HEK293T (cell line): ENCODE measurements around the gene NRG2.
A peak's percentile ranks its signal among the peaks of the same experiment; 100 is the strongest.

Source experiments
- CTCF ChIA-PET: fragments of 350-600 bp; formaldehyde crosslinking; extraction: SDS; loops from one replicate; lab custom pipeline; 2021; ENCODE audit warnings: antibody characterized with exemption, inconsistent platforms; lab: Yijun Ruan, JAX
- POLR2A ChIA-PET: fragments of 350-600 bp; formaldehyde crosslinking; extraction: SDS; loops from one replicate; lab custom pipeline; 2020; ENCODE audit warnings: antibody characterized with exemption, inconsistent platforms; lab: Yijun Ruan, JAX
- DNase-seq: peaks from one replicate; pipeline ENCODE4 v3.0.0; 2012; ENCODE audit warnings: mixed read lengths; ENCODE audit errors: extremely low spot score
- ARNT ChIP-seq: fragments of 450-650 bp; IDR thresholded peaks from 2 replicates; pipeline ENCODE4 v1.6.1; 2017; ENCODE audit warnings: mild to moderate bottlenecking
- BHLHE40 ChIP-seq: fragments of 450-650 bp; IDR thresholded peaks from 2 replicates; pipeline ENCODE4 v1.6.1; 2016; ENCODE audit warnings: mild to moderate bottlenecking, moderate library complexity, borderline replicate concordance
- CTBP1 ChIP-seq: fragments of 450-650 bp; IDR thresholded peaks from 2 replicates; pipeline ENCODE4 v1.6.1; 2016; ENCODE audit warnings: borderline replicate concordance
- ELF4 ChIP-seq: fragments of 450-650 bp; IDR thresholded peaks from 2 replicates; pipeline ENCODE4 v1.6.1; 2017; ENCODE audit warnings: antibody characterized with exemption
- FOXA1 ChIP-seq: fragments of 450-650 bp; IDR thresholded peaks from 2 replicates; pipeline ENCODE4 v1.6.1; 2016; ENCODE audit warnings: mild to moderate bottlenecking
- FOXK2 ChIP-seq: fragments of 450-650 bp; IDR thresholded peaks from 2 replicates; pipeline ENCODE4 v1.6.1; 2016; ENCODE audit warnings: mild to moderate bottlenecking
- FOXM1 ChIP-seq: fragments of 450-650 bp; IDR thresholded peaks from 2 replicates; pipeline ENCODE4 v1.6.1; 2017; ENCODE audit warnings: mild to moderate bottlenecking, borderline replicate concordance
- HDGF ChIP-seq: fragments of 450-650 bp; IDR thresholded peaks from 2 replicates; pipeline ENCODE4 v1.6.1; 2017; ENCODE audit warnings: antibody characterized with exemption, borderline replicate concordance
- L3MBTL2 ChIP-seq: fragments of 450-650 bp; conservative IDR thresholded peaks from 2 replicates; pipeline ENCODE4 v1.6.1; 2016; ENCODE audit warnings: mild to moderate bottlenecking
- LEF1 ChIP-seq: fragments of 450-650 bp; IDR thresholded peaks from 2 replicates; pipeline ENCODE4 v1.6.1; 2017; ENCODE audit warnings: mild to moderate bottlenecking, borderline replicate concordance
- NFRKB ChIP-seq: fragments of 450-650 bp; IDR thresholded peaks from 2 replicates; pipeline ENCODE4 v1.6.1; 2016; ENCODE audit warnings: mild to moderate bottlenecking, moderate library complexity
- SP1 ChIP-seq: fragments of 450-650 bp; IDR thresholded peaks from 2 replicates; pipeline ENCODE4 v1.6.1; 2017
- SUZ12 ChIP-seq: fragments of 450-650 bp; IDR thresholded peaks from 2 replicates; pipeline ENCODE4 v1.6.1; 2016; ENCODE audit warnings: mild to moderate bottlenecking
- TARDBP ChIP-seq: fragments of 450-650 bp; IDR thresholded peaks from 2 replicates; pipeline ENCODE4 v1.6.1; 2016
- ZNF384 ChIP-seq: fragments of 450-650 bp; IDR thresholded peaks from 2 replicates; pipeline ENCODE4 v1.6.1; 2016
- TF ChIP-seq, protein P1 (sequence below): fragments of 450-650 bp; IDR thresholded peaks from 2 replicates; pipeline ENCODE4 v1.6.1; 2016

The NRG2 gene

DNA sequence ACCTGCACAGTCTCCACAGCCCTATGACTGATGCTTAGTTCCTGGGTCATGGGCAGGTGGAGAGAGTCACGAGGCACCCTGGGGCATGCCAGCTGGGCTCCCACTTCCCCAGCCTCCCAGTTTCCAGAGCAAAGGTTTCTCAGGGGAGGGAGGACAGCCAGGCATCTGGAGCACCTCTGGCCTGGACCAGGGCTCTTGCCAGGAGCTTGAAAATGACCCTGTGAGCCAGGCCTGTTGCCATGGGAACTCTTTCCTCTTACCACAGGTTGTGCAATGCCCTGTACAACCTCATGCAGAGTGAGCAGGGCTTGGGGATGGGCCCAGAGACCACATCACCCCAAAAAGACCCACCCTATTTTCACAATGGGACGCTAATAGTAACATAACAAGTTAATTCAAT is 134.3 kb downstream of the NRG2 start:
- ChIA-PET CTCF (no interaction called here), POLR2A (no interaction called here)
- TF ChIP-seq SP1 = no peak
- TF ChIP-seq BHLHE40 = no peak
- TF ChIP-seq NFRKB = no peak
- no peak for TF ChIP-seq FOXK2
- TF ChIP-seq ELF4 = no peak
- TF ChIP-seq, protein P1, sequence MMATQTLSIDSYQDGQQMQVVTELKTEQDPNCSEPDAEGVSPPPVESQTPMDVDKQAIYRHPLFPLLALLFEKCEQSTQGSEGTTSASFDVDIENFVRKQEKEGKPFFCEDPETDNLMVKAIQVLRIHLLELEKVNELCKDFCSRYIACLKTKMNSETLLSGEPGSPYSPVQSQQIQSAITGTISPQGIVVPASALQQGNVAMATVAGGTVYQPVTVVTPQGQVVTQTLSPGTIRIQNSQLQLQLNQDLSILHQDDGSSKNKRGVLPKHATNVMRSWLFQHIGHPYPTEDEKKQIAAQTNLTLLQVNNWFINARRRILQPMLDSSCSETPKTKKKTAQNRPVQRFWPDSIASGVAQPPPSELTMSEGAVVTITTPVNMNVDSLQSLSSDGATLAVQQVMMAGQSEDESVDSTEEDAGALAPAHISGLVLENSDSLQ = no peak
- no peak for TF ChIP-seq LEF1
- TF ChIP-seq ZNF384 = no peak
- no peak for TF ChIP-seq TARDBP
- no peak for TF ChIP-seq FOXA1
- no peak for TF ChIP-seq ARNT
- TF ChIP-seq FOXM1 = no peak
- no peak for TF ChIP-seq L3MBTL2
- no peak for TF ChIP-seq CTBP1
- TF ChIP-seq SUZ12 = no peak
- TF ChIP-seq HDGF = no peak
- no peak for DNase-seq

DNA sequence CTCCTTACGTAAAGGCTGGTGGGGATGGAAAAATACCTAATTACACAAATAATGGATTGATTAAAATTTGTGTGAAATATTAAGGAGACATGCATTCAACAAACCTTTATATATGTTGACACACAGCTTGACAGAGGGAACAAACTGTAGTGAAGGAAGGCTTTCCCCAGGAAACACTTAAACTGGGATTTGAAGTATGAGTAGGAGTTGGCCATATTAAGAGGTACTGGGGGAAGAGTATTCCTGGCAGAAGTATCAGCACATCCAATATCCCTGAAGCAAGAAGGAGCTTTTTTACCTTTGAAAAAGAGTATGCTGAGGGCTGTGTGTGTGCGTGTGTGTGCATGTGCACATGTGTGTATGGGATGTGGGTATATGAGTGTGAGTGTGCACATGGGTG is 136.4 kb downstream of the NRG2 start:
- TF ChIP-seq FOXM1 = no peak
- no peak for TF ChIP-seq NFRKB
- no peak for TF ChIP-seq TARDBP
- no peak for DNase-seq
- CTCF ChIA-PET = interaction anchor here (0.9 kb wide), 1 partner anchor 35 kb away, joined by 4 read pairs; no protein-coding TSS in a partner anchor
- POLR2A ChIA-PET = no interaction called here

DNA sequence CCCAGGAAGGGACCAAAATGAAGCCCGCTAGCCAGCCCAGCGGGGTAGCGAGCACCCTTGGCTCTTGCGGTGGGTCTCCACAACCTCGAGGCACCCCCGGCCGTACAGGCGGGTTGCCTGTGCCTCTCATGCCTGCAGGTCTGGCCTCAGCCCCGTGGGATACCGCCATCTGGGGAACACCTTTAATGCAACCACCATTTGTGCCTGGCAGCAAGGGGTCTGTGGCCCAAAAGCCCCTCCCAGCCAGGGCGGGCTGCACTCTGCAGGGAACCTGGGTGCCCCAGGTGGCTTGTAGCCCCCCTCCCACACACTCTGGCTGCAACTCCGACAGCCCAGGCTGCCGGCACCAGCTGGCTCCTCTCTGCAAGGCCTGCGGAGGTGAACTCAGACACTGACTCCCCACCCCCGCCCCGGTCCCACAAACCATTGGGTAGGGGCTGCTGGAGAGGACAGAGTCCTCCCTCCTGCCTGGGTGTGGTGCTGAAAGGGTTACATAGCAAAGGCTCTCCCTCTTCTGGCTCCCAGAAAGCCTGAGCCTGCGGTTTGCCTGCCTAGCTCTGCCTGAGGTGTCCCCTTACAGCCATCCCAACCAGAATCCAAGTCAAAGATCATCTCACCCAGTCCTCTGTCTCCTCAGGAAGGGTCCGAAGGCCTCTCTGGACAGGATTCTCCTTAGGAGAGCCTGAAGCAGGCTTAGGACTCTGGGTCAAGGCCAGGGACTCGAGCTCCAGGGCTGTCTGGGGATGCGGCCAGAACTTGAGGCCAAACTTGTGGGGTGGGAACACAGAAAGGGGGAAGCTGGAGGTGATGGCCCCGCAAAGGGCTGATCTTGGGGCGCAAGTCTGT is 138.1 kb downstream of the NRG2 start:
- ChIA-PET POLR2A (no interaction called here), CTCF (interaction anchor here (0.6 to 1.3 kb wide), 5 partner anchors 10 to 1061 kb away, joined by 3 to 10 read pairs (median 3); no protein-coding TSS in a partner anchor)
- no peak for TF ChIP-seq ARNT
- TF ChIP-seq BHLHE40 = no peak
- no peak for TF ChIP-seq NFRKB
- TF ChIP-seq FOXM1 = no peak
- no peak for TF ChIP-seq SP1
- no peak for TF ChIP-seq ELF4
- no peak for TF ChIP-seq FOXK2
- TF ChIP-seq FOXA1 = no peak
- TF ChIP-seq TARDBP = no peak
- TF ChIP-seq CTBP1 = no peak
- no peak for TF ChIP-seq L3MBTL2
- TF ChIP-seq ZNF384 = no peak
- TF ChIP-seq SUZ12 = no peak
- TF ChIP-seq, protein P1 = no peak
- no peak for TF ChIP-seq HDGF
- no peak for TF ChIP-seq LEF1
- DNase-seq = peak; percentile 31

DNA sequence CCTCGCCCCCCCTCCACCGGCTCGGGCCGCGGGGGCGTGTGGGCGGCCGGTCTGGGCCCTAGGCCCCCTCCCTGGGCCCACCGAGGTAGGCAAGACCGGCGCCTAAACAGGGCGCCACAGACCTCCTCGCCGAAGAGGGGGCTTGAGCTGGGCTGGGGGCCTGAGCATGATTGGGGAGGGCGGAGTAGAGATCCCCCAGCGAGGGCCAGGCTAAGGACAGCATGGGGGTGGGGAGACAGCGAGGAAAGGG is 138.6 kb downstream of the NRG2 start:
- TF ChIP-seq SP1 (no peak), ZNF384 (no peak), NFRKB (no peak), SUZ12 (no peak), FOXA1 (no peak), BHLHE40 (no peak)
- no peak for DNase-seq
- POLR2A ChIA-PET = no interaction called here
- CTCF ChIA-PET = interaction anchor here (1.1 kb wide), 1 partner anchor 18 kb away, joined by 4 read pairs; no protein-coding TSS in a partner anchor

DNA sequence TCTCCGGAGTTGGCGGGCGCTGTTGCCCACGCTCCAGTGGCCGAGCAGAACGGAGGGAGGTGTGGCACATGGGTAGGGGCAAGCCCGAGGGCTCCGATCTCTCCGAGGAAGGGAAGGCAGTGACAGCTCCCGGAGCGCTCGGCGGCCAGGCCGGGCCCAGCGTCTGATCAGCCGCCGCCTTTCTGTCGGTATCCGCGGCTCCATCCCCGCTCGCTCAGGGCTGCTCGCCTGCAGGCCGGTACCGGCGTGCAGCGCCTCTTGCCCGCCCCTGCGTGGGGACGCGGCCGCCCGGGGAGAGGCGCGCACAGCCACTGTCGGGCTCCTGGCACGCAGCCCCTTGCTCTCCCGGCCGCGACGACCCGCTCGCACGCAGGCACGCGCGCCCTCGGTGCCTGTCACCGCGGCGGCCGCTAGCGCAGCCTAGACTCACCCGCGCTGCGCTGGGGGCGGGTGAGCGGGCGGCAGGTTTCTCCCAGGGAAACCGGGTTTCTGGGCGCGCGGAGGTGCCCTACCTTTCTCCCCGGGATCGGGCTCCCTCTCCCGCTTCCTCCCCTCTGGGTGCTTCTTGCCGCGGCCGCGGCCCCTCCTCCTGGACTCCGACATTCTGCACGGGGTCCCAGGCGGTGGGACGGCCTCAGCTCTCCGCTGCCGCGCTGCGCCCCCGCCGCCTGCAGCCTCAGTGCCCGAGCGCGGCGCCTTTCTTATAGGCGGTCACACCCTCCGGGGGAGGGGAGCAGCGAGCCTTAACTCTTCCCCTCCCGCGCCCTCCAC is 139.1 kb downstream of the NRG2 start:
- peak; percentile 61 for DNase-seq
- TF ChIP-seq FOXK2 (no peak), ARNT (peak; percentile 90), L3MBTL2 (0 out of 2 replicates have a peak, but pooled peaks have one; percentile 19)
- ChIA-PET CTCF (interaction anchor here (1.1 to 2.8 kb wide), 2 partner anchors 19 to 65 kb away, joined by 4 to 8 read pairs; no protein-coding TSS in a partner anchor), POLR2A (no interaction called here)

DNA sequence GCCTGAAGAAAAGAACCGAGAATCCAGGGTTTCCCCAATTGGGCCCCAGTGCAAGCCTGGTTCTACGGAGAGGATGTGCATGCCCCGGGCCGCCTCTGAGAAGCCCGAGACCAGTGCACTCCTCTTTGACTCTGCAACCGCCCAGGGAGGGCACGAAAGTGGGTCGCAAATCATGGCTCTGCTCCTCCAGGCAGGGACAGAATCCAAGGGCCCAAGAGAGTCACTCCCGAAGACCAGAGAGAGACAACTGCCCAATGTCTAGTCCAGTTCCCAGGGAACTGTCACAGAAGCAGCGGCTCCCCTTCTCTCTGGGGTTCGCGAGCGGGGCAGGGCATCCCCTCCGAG is 139.7 kb downstream of the NRG2 start:
- ChIA-PET POLR2A (no interaction called here), CTCF (interaction anchor here (1.1 to 2.8 kb wide), 2 partner anchors 19 to 65 kb away, joined by 4 to 8 read pairs; no protein-coding TSS in a partner anchor)
- no peak for TF ChIP-seq FOXA1
- no peak for TF ChIP-seq NFRKB
- TF ChIP-seq TARDBP = no peak
- TF ChIP-seq HDGF = no peak
- no peak for TF ChIP-seq ELF4
- DNase-seq = no peak

DNA sequence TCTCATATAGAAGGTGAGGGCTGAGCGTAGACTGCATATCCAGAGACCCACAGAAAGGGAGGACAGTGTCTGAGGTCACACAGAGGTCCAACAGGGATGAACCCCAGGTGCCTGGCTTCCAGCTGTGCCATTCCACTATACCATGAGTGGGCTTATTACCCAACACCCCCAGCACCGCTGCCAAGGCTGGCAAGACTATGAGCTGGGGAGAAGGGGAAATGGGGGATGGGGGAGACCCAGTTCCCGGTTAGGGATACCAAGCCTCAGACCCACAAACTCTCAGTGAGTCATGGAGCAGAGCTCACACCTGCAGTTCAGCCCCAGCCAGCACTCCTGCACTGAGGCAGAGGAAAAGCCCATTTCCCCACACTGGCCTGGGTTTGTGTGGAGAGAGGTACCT is 141.1 kb downstream of the NRG2 start:
- DNase-seq = no peak
- ChIA-PET POLR2A (no interaction called here), CTCF (interaction anchor here (0.9 to 2.8 kb wide), 2 partner anchors 21 to 67 kb away, joined by 3 to 8 read pairs; no protein-coding TSS in a partner anchor)
- TF ChIP-seq NFRKB (no peak), ZNF384 (no peak), FOXM1 (no peak), TARDBP (no peak), BHLHE40 (no peak), L3MBTL2 (no peak), ELF4 (no peak), SUZ12 (no peak), HDGF (no peak), SP1 (no peak), ARNT (no peak), FOXA1 (no peak), FOXK2 (no peak), CTBP1 (no peak)
- TF ChIP-seq, protein P1 = no peak
